ENCODE data around the gene ZBTB16. TPM values are rescaled to one million over a fixed set of nuclear protein-coding genes. Genes with fewer than 3 reads are reported as not detected.

Gene ZBTB16
- total RNA-seq, 1 experiment from 2014 or later: 0.21 TPM

DNA sequence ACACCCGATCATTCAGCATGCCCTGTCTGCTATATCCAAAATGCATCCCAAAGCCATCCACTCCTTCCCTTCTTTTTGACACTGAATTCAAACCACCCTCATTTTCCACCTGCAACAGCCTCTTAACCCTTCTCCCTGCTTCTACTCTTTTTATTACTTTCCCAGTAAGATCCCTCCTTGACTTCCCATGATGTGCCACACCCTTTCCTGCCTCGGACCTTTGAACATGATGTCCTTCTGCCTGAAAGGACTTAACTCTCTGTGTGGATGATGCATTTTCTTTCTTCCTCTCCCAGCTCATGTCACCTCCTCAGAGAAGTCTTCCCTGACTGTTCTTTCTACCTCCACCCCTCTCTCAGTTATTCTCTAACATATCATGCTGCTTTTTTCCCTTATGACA lies 48.1 kb upstream of the ZBTB16 start:
- 0 out of 2 replicates have a peak, but pooled peaks cover 4% of the 10 kb centered on the region for H3K27me3 ChIP-seq (ENCODE audit: control insufficient read depth, insufficient read depth, low read length)
- TF ChIP-seq, protein P1, sequence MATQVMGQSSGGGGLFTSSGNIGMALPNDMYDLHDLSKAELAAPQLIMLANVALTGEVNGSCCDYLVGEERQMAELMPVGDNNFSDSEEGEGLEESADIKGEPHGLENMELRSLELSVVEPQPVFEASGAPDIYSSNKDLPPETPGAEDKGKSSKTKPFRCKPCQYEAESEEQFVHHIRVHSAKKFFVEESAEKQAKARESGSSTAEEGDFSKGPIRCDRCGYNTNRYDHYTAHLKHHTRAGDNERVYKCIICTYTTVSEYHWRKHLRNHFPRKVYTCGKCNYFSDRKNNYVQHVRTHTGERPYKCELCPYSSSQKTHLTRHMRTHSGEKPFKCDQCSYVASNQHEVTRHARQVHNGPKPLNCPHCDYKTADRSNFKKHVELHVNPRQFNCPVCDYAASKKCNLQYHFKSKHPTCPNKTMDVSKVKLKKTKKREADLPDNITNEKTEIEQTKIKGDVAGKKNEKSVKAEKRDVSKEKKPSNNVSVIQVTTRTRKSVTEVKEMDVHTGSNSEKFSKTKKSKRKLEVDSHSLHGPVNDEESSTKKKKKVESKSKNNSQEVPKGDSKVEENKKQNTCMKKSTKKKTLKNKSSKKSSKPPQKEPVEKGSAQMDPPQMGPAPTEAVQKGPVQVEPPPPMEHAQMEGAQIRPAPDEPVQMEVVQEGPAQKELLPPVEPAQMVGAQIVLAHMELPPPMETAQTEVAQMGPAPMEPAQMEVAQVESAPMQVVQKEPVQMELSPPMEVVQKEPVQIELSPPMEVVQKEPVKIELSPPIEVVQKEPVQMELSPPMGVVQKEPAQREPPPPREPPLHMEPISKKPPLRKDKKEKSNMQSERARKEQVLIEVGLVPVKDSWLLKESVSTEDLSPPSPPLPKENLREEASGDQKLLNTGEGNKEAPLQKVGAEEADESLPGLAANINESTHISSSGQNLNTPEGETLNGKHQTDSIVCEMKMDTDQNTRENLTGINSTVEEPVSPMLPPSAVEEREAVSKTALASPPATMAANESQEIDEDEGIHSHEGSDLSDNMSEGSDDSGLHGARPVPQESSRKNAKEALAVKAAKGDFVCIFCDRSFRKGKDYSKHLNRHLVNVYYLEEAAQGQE (IDR thresholded peaks at IDR 0.05; ENCODE audit: insufficient read depth in 1 of 2, low read depth in 2 of 2, low read length in 1 of 2): no peak
- TF ChIP-seq SIN3A (IDR thresholded peaks at IDR 0.05; ENCODE audit: borderline replicate concordance, insufficient read depth, low read depth, low read length): no peak
- no peak for TF ChIP-seq TCF7L2 (IDR thresholded peaks at IDR 0.05; ENCODE audit: low read depth, low read length)
- no peak for TF ChIP-seq POLR2AphosphoS5 (IDR thresholded peaks at IDR 0.05; ENCODE audit: low read depth, low read length)
- TF ChIP-seq, protein P2, sequence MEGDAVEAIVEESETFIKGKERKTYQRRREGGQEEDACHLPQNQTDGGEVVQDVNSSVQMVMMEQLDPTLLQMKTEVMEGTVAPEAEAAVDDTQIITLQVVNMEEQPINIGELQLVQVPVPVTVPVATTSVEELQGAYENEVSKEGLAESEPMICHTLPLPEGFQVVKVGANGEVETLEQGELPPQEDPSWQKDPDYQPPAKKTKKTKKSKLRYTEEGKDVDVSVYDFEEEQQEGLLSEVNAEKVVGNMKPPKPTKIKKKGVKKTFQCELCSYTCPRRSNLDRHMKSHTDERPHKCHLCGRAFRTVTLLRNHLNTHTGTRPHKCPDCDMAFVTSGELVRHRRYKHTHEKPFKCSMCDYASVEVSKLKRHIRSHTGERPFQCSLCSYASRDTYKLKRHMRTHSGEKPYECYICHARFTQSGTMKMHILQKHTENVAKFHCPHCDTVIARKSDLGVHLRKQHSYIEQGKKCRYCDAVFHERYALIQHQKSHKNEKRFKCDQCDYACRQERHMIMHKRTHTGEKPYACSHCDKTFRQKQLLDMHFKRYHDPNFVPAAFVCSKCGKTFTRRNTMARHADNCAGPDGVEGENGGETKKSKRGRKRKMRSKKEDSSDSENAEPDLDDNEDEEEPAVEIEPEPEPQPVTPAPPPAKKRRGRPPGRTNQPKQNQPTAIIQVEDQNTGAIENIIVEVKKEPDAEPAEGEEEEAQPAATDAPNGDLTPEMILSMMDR (IDR thresholded peaks at IDR 0.05): no peak
- H3K4me1 ChIP-seq (ENCODE audit: control insufficient read depth, insufficient read depth, low read length): no peaks in the 10 kb centered on the region
- H3K9me3 ChIP-seq (ENCODE audit: control insufficient read depth, insufficient read depth, low read depth, low read length): no peaks in the 10 kb centered on the region
- no peak overlapping the region for H3K4me3 ChIP-seq (ENCODE audit: low read depth in 2 of 2, low read length in 2 of 2)
- no peak for ATAC-seq
- H3K36me3 ChIP-seq (ENCODE audit: control insufficient read depth, insufficient read depth, low read length): no peaks in the 10 kb centered on the region
- ChIA-PET CTCF (no interaction called here), POLR2A (no interaction called here)
- no peak for DNase-seq (ENCODE audit: low read depth, low spot score)
- intact Hi-C loops (cut with micrococcal nuclease; ENCODE audit: unreplicated experiment) (no loop called here), in situ Hi-C loops (cut with HindIII; ENCODE audit: low pct_unique_long_range_greater_than_20kb, low sequenced_read_pairs) (no loop called here)
- no peak overlapping the region for H3K27ac ChIP-seq (ENCODE audit: low read length)
- BruUV-seq (replicated peaks): no TSS peak

DNA sequence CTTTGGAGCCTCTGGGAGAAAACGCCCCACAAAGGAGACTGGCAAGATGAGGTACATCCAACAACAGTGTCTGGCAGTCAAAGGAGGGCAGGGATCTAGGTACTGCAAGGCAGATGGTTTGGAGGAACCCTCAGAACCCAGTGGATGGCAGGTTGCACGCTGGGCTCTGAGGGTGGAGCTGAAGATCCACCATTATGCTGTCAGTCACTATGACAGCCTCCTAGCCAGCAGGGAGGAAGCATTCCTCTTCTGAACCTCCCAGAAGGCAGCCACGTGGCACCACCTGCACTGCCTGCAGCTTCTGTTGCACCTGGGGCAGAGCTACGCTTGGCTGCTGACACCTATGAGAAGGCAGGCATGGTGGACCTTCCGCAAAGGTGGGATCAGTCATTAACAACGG lies 44.4 kb upstream of the ZBTB16 start:
- CTCF ChIA-PET: interaction anchor here (0.6 kb wide), 1 partner anchor 134 kb away, joined by 5 read pairs; no protein-coding TSS in a partner anchor
- H3K4me1 ChIP-seq (ENCODE audit: control insufficient read depth, insufficient read depth, low read length): no peaks in the 10 kb centered on the region
- DNase-seq (ENCODE audit: low read depth, low spot score): no peak
- H3K9me3 ChIP-seq (ENCODE audit: control insufficient read depth, insufficient read depth, low read depth, low read length): no peaks in the 10 kb centered on the region
- ATAC-seq: peak; percentile 62
- in situ Hi-C loops (cut with HindIII; ENCODE audit: low pct_unique_long_range_greater_than_20kb, low sequenced_read_pairs): no loop called here
- POLR2A ChIA-PET: no interaction called here
- no TSS peak for BruUV-seq (replicated peaks)
- H3K36me3 ChIP-seq (ENCODE audit: control insufficient read depth, insufficient read depth, low read length): no peaks in the 10 kb centered on the region
- H3K4me3 ChIP-seq (ENCODE audit: low read depth in 2 of 2, low read length in 2 of 2): no peak overlapping the region
- TF ChIP-seq SIN3A (IDR thresholded peaks at IDR 0.05; ENCODE audit: borderline replicate concordance, insufficient read depth, low read depth, low read length): no peak
- TF ChIP-seq TCF7L2 (IDR thresholded peaks at IDR 0.05; ENCODE audit: low read depth, low read length): no peak
- intact Hi-C loops (cut with micrococcal nuclease; ENCODE audit: unreplicated experiment): no loop called here
- H3K27ac ChIP-seq (ENCODE audit: low read length): no peak overlapping the region
- 0 out of 2 replicates have a peak, but pooled peaks cover 2% of the 10 kb centered on the region for H3K27me3 ChIP-seq (ENCODE audit: control insufficient read depth, insufficient read depth, low read length)

DNA sequence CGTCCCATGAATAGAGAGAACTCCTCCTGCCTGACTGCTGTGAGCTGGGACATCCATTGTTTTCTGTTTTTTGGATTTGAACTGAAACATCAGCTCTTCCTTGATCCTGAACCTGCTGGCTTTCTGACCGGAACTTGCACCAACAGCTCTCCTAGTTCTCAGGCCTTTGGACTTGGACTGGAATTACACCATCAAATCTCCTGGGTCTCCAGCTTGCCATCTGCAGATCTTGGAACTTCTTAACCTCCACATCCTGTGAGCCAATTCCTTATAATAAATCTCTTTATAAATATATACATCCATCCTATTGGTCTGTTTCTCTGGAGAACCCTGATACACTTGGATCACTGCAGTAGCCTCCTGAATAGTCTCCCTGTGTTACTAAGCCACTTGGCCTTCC lies 42.5 kb upstream of the ZBTB16 start:
- POLR2A ChIA-PET: no interaction called here
- Histone ChIP-seq H3K4me1 (ENCODE audit: control insufficient read depth, insufficient read depth, low read length) (no peaks in the 10 kb centered on the region), H3K27me3 (ENCODE audit: control insufficient read depth, insufficient read depth, low read length) (0 out of 2 replicates have a peak, but pooled peaks cover 2% of the 10 kb centered on the region), H3K9me3 (ENCODE audit: control insufficient read depth, insufficient read depth, low read depth, low read length) (no peaks in the 10 kb centered on the region), H3K36me3 (ENCODE audit: control insufficient read depth, insufficient read depth, low read length) (no peaks in the 10 kb centered on the region), H3K4me3 (ENCODE audit: low read depth in 2 of 2, low read length in 2 of 2) (no peak overlapping the region), H3K27ac (ENCODE audit: low read length) (no peak overlapping the region)
- DNase-seq (ENCODE audit: low read depth, low spot score) (no peak), ATAC-seq (no peak)
- intact Hi-C loops (cut with micrococcal nuclease; ENCODE audit: unreplicated experiment) (no loop called here), in situ Hi-C loops (cut with HindIII; ENCODE audit: low pct_unique_long_range_greater_than_20kb, low sequenced_read_pairs) (no loop called here)
- BruUV-seq (replicated peaks): no TSS peak
- no peak for TF ChIP-seq SIN3A (IDR thresholded peaks at IDR 0.05; ENCODE audit: borderline replicate concordance, insufficient read depth, low read depth, low read length)
- TF ChIP-seq, protein P1 (IDR thresholded peaks at IDR 0.05; ENCODE audit: insufficient read depth in 1 of 2, low read depth in 2 of 2, low read length in 1 of 2): no peak
- no peak for TF ChIP-seq POLR2AphosphoS5 (IDR thresholded peaks at IDR 0.05; ENCODE audit: low read depth, low read length)
- TF ChIP-seq, protein P2 (IDR thresholded peaks at IDR 0.05): no peak
- TF ChIP-seq TCF7L2 (IDR thresholded peaks at IDR 0.05; ENCODE audit: low read depth, low read length): no peak
- CTCF ChIA-PET: no interaction called here

All from Panc1 (cell line).